ENCODE results near the gene EHF. TPM values are rescaled to one million over a fixed set of nuclear protein-coding genes. Genes with fewer than 3 reads are reported as not detected.

EHF gene
- total and polyA plus RNA-seq, 2 of the 8 experiments (the other 6 are each of a cell fraction or from before 2014, with no cell fraction given), result not detected

- no peak overlapping the region; the same call in 1 of the 2 replicates for H3K18ac ChIP-seq (ENCODE audit: extremely low read depth, low read length)
- CTCF ChIA-PET (ENCODE audit: partially characterized antibody), result interaction anchor here (1.1 to 1.6 kb wide), 2 partner anchors 17 to 173 kb away, joined by 3 read pairs; no protein-coding TSS in a partner anchor
- POLR2A ChIA-PET (ENCODE audit: partially characterized antibody), result no interaction called here
Measured at GRCh38 chr11:34646431-34646830, 25.5 kb downstream of the EHF start.

More at GRCh38 chr11:34646431-34646830, 25.5 kb downstream of the EHF start:
- Histone ChIP-seq H3K14ac (ENCODE audit: insufficient read length) (no peak overlapping the region), H4K5ac (ENCODE audit: insufficient read length, low read depth, low read length) (no peak overlapping the region), H3K27ac (ENCODE audit: low read depth, low read length) (no peak overlapping the region), H3K4ac (replicated peaks; ENCODE audit: insufficient read length, low read depth, low read length) (no peak overlapping the region), H3K23me2 (ENCODE audit: low read depth, low read length) (no peaks in the 10 kb centered on the region; the same call in 1 of the 2 replicates), H4K91ac (replicated peaks; ENCODE audit: insufficient read length, low read length) (no peak overlapping the region), H3K56ac (replicated peaks; ENCODE audit: insufficient read length, low read depth, low read length) (no peak overlapping the region), H2BK15ac (ENCODE audit: low read length) (no peak overlapping the region), H3K4me3 (ENCODE audit: extremely low read depth in 1 of 4, insufficient read depth in 2 of 4, low read depth in 3 of 4, low read length in 4 of 4) (no peak overlapping the region), H2BK12ac (ENCODE audit: low read depth, low read length) (no peak overlapping the region), H3K79me1 (ENCODE audit: low read depth, low read length) (no peaks in the 10 kb centered on the region), H3K27me3 (replicated peaks in 1 of 4; ENCODE audit: control insufficient read depth in 3 of 4, extremely low read depth in 1 of 4, insufficient read depth in 3 of 4, low read length in 3 of 4) (no peaks in the 10 kb centered on the region), H2BK20ac (ENCODE audit: low read length) (no peak overlapping the region), H4K20me1 (replicated peaks in 1 of 2; ENCODE audit: control insufficient read depth in 1 of 2, insufficient read depth in 2 of 2, low read length in 2 of 2) (no peaks in the 10 kb centered on the region), H2BK120ac (replicated peaks; ENCODE audit: low read depth, low read length) (no peak overlapping the region), H3K79me2 (ENCODE audit: control insufficient read depth in 1 of 2, insufficient read depth in 2 of 2, low read length in 2 of 2) (no peaks in the 10 kb centered on the region), H2BK5ac (ENCODE audit: low read depth, low read length) (no peak overlapping the region), H3K4me1 (replicated peaks in 1 of 4; ENCODE audit: control insufficient read depth in 3 of 4, insufficient read depth in 4 of 4, low read length in 3 of 4) (peaks cover 0 to 4% (median under 1%) of the 10 kb centered on the region in 4 experiments; a peak in 3 of 7 replicates), H3K4me2 (ENCODE audit: insufficient read depth in 1 of 2, low read depth in 2 of 2, low read length in 2 of 2) (no peak overlapping the region), H3K9me3 (ENCODE audit: insufficient read depth in 2 of 2, low read depth in 1 of 2, low read length in 1 of 2) (no peaks in the 10 kb centered on the region), H4K8ac (ENCODE audit: extremely low read depth, insufficient read depth, low read length) (no peak overlapping the region), H2AK5ac (ENCODE audit: low read depth, low read length) (no peak overlapping the region), H3K9ac (replicated peaks in 1 of 4; ENCODE audit: extremely low read depth in 1 of 4, low read depth in 3 of 4, low read length in 3 of 4) (no peak overlapping the region), H3K23ac (ENCODE audit: insufficient read length) (no peak overlapping the region), H3K36me3 (ENCODE audit: control insufficient read depth in 2 of 4, insufficient read depth in 4 of 4, low read length in 3 of 4) (no peaks in the 10 kb centered on the region), H2AFZ (ENCODE audit: low read length) (peak overlapping the region; percentile 74; the same call in 1 of the 2 replicates)
- DNase-seq (ENCODE audit: low read depth in 1 of 2, low spot score in 2 of 2) (no peak), FAIRE-seq (no peak)
- WGBS, 2 experiments (ENCODE audit: extremely low coverage in 1 of 2, insufficient coverage in 1 of 2, insufficient read length in 1 of 2, insufficient replicate concordance in 2 of 2, low coverage in 1 of 2, low lambda C conversion rate in 2 of 2, missing lambda C conversion rate in 1 of 2), result 91% methylated on average over 4 of the region's 8 CpGs; no CpG with 5 or more reads in 1 of the 2 experiments
- no peak for TF ChIP-seq CHD2 (IDR thresholded peaks at IDR 0.05; ENCODE audit: low read length)
